ENCODE measurements around the gene ADCY5.
"Not testable (repeated sequence)": the region's sequence is repeated elsewhere in the genome, so short reads cannot be mapped to it uniquely, and the experiment has no call there.

Gene ADCY5

DNA sequence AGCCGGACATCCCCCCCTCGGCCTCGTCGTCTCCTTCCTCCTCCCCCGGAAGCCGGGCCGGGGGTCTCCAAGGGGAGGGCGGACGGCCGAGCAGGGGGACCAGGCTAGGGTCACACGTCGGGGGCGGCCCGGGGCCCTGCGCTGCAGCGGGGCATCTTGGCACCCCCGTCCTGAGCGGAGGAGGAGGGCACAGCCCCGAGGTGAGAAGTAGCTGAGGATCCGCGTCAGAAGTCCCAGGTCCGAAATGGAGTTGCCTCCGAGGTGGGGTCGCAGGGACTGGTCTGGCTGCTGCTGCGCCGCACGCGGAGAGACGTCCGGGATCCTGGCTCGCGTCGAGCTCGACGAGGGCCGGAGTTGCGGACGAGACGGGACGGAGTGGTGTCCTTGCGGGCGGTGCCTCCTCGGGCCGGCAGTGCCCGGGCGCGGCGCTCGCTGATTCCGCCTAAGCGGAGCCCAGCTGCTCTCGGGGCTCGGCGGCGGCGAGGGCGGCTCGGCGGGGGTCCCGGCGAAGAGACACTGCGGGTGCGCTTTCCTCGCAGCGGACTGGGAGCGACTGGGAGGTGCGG, at the start of gene ADCY5:
Gene ADCY5, minus strand, starts transcription at position 555 of the 566 bp plus-strand sequence. Its CDS starts 545 bp downstream, at position 10.
- H3K4me1 ChIP-seq (ENCODE audit: control insufficient read depth, insufficient read depth, low read length): peaks cover 40% of the 10 kb centered on the region
- peak within 1 kb of the TSS; percentile 78 to 81 for H3K9ac ChIP-seq (ENCODE audit: low read length in 2 of 2)
- no peaks in the 10 kb centered on the region for H3K27me3 ChIP-seq (ENCODE audit: control insufficient read depth in 1 of 2, insufficient read depth in 2 of 2, low read length in 2 of 2)
- no peaks in the 10 kb centered on the region for H3K36me3 ChIP-seq (ENCODE audit: control insufficient read depth in 2 of 2, insufficient read depth in 2 of 2, low read length in 2 of 2)
- H3K27ac ChIP-seq (ENCODE audit: low read length): peak within 1 kb of the TSS; percentile 87
- peak within 1 kb of the TSS; percentile 76 to 86 for H3K4me3 ChIP-seq (ENCODE audit: low read length in 2 of 2)
- no peaks in the 10 kb centered on the region for H3K9me3 ChIP-seq (ENCODE audit: control insufficient read depth in 2 of 2, low read length in 2 of 2)

DNA sequence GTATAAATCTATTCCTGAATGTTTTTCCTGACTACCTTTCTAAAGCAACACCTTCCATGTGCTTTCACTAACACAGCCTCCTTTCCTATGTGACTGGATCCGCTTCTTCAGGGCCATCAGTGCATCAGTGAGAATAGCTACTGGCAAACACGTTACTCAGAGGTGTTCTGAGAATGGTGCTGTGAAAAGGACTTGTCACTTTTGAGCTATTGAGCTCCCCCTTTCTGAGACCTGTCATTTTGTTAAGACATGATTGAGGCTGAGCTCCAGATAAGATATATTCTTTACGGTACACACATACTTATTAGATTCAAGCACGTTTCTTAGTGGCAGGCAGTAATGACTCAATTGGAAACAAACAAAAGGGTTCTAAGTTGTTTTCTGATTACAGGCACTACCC, 45.0 kb upstream of the ADCY5 start:
- Histone ChIP-seq H3K36me3 (ENCODE audit: control insufficient read depth in 2 of 2, insufficient read depth in 2 of 2, low read length in 2 of 2) (peaks cover 3 to 6% of the 10 kb centered on the region in 2 donors), H3K4me3 (ENCODE audit: low read length in 2 of 2) (no peak overlapping the region), H3K9me3 (ENCODE audit: control insufficient read depth in 2 of 2, low read length in 2 of 2) (no peaks in the 10 kb centered on the region), H3K27ac (ENCODE audit: low read length) (peak overlapping the region; percentile 12), H3K9ac (ENCODE audit: low read length in 2 of 2) (no peak overlapping the region), H3K27me3 (ENCODE audit: control insufficient read depth in 1 of 2, insufficient read depth in 2 of 2, low read length in 2 of 2) (no peaks in the 10 kb centered on the region), H3K4me1 (ENCODE audit: control insufficient read depth, insufficient read depth, low read length) (peaks cover 29% of the 10 kb centered on the region)

DNA sequence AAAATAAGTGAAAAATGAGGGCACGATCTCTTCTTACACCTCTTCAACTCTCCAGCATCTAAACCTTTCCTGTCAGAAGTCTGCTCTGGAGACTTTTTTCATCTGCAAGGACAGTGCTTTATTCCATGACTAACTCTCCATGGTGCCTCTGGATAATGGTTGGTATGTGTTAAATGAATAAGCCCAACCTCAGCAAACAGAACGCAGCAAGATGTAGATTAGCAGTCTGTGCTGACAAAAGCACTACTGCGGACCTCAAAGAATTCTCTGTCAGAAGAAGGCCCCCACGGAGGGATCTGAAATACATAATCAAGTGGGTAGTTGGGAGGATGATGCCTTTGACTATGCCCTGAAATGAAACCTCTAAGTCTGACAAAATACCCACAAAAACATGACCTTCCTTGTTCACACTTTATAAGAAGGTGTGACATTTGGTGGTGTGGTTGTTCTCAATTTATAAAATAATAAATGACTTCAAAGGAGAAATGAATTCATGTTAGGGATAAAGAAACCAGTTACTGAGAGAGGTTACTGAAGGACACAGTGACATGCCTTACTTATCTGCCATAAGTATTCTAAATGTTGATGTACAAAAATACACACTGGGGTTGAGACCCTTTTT, 43.2 kb upstream of the ADCY5 start:
- Histone ChIP-seq H3K36me3 (ENCODE audit: control insufficient read depth in 2 of 2, insufficient read depth in 2 of 2, low read length in 2 of 2) (peaks cover 3 to 4% of the 10 kb centered on the region in 2 donors), H3K27ac (ENCODE audit: low read length) (peak overlapping the region; percentile 42), H3K9ac (ENCODE audit: low read length in 2 of 2) (no peak overlapping the region), H3K4me3 (ENCODE audit: low read length in 2 of 2) (no peak overlapping the region), H3K27me3 (ENCODE audit: control insufficient read depth in 1 of 2, insufficient read depth in 2 of 2, low read length in 2 of 2) (no peaks in the 10 kb centered on the region), H3K4me1 (ENCODE audit: control insufficient read depth, insufficient read depth, low read length) (peaks cover 16% of the 10 kb centered on the region), H3K9me3 (ENCODE audit: control insufficient read depth in 2 of 2, low read length in 2 of 2) (no peaks in the 10 kb centered on the region)

DNA sequence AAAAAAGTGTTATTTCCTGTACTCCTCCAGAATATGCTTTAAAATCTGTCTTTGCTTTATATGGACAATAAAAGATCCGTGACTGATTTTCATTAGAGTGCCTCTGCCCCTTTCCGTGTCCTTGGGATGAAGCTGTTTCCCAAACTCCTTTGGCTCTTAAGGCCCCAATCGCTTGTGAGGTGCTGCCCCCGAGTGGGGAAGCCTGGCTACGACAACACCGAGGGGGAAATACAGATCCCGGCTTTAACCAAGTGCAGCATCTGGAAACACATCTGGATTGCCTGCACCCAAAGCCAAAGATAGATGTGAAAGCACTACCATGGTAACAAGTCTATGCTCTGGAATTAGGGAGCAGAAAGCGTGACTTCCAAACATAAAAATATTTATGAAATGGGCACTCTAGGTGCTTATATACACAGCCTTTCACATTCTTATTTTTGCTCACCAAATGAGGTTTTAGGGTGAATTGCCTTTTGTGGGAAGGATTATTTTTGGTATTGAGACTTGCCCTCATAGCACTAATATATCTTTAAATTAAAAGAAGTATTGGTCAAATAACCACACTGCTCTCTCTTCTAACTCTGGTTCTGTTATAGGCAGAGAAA, 40.6 kb upstream of the ADCY5 start:
- Histone ChIP-seq H3K27ac (ENCODE audit: low read length) (peak overlapping the region; percentile 71), H3K27me3 (ENCODE audit: control insufficient read depth in 1 of 2, insufficient read depth in 2 of 2, low read length in 2 of 2) (no peaks in the 10 kb centered on the region), H3K9me3 (ENCODE audit: control insufficient read depth in 2 of 2, low read length in 2 of 2) (no peaks in the 10 kb centered on the region), H3K4me1 (ENCODE audit: control insufficient read depth, insufficient read depth, low read length) (peaks cover 12% of the 10 kb centered on the region), H3K9ac (ENCODE audit: low read length in 2 of 2) (no peak overlapping the region), H3K36me3 (ENCODE audit: control insufficient read depth in 2 of 2, insufficient read depth in 2 of 2, low read length in 2 of 2) (peaks cover 3% of the 10 kb centered on the region in 2 donors), H3K4me3 (ENCODE audit: low read length in 2 of 2) (peak overlapping the region in 1 of 2 donors; percentile 35)

GRCh38 chr3:123488645-123489347, 39.9 kb upstream of the ADCY5 start:
- Histone ChIP-seq H3K4me1 (ENCODE audit: control insufficient read depth, insufficient read depth, low read length) (peaks cover 12% of the 10 kb centered on the region), H3K9ac (ENCODE audit: low read length in 2 of 2) (peak overlapping the region in 1 of 2 donors; percentile 21), H3K9me3 (ENCODE audit: control insufficient read depth in 2 of 2, low read length in 2 of 2) (no peaks in the 10 kb centered on the region), H3K4me3 (ENCODE audit: low read length in 2 of 2) (peak overlapping the region in 1 of 2 donors; percentile 35), H3K27ac (ENCODE audit: low read length) (peak overlapping the region; percentile 71), H3K36me3 (ENCODE audit: control insufficient read depth in 2 of 2, insufficient read depth in 2 of 2, low read length in 2 of 2) (peaks cover 3% of the 10 kb centered on the region in 2 donors), H3K27me3 (ENCODE audit: control insufficient read depth in 1 of 2, insufficient read depth in 2 of 2, low read length in 2 of 2) (no peaks in the 10 kb centered on the region)

DNA sequence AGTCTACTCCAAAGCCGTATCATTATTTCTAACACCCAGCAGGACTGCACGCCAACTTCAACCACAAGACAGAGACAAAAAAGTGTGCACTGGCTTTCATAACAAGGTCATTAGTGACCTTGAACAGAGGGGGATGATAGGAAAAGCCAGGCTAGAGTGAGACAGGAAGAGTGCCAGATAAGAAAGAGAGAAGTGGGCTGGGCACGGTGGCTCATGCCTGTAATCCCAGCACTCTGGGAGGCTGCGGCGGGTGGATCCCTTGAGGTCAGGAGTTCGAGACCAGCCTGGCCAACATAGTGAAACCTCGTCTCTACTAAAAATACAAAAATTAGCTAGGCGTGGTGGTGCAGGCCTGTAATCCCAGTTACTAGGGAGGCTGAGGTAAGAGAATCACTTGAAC, 38.2 kb upstream of the ADCY5 start:
- not testable (repeated sequence) for H3K27ac ChIP-seq (ENCODE audit: low read length); H3K4me3 ChIP-seq (ENCODE audit: low read length in 2 of 2); H3K9me3 ChIP-seq (ENCODE audit: control insufficient read depth in 2 of 2, low read length in 2 of 2); H3K27me3 ChIP-seq (ENCODE audit: control insufficient read depth in 1 of 2, insufficient read depth in 2 of 2, low read length in 2 of 2); H3K9ac ChIP-seq (ENCODE audit: low read length in 2 of 2); H3K36me3 ChIP-seq (ENCODE audit: control insufficient read depth in 2 of 2, insufficient read depth in 2 of 2, low read length in 2 of 2)
- peaks cover 12% of the 10 kb centered on the region for H3K4me1 ChIP-seq (ENCODE audit: control insufficient read depth, insufficient read depth, low read length)

DNA sequence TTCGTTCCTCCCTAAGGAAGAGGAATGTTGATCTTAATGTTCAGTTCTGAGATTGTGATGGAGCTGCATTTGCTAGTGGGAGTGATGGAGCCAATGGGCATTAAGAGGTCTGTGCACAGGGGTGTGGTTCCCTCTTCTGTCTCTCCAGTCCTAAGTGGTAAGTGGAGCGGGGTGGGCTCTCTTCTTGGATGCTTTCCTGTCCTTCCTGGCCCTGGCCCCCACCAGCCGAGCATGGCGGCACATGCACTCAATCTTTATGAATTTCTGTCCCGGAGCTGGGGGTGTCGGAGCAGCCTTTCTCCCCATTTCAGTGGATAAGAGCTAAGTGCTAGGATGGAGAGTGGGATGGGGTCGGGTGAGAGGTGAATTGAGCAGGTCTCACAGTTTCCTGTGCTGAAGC, 37.6 kb upstream of the ADCY5 start:
- H3K27ac ChIP-seq (ENCODE audit: low read length): no peak overlapping the region
- H3K9ac ChIP-seq (ENCODE audit: low read length in 2 of 2): no peak overlapping the region
- peaks cover 3% of the 10 kb centered on the region in 2 donors for H3K36me3 ChIP-seq (ENCODE audit: control insufficient read depth in 2 of 2, insufficient read depth in 2 of 2, low read length in 2 of 2)
- no peaks in the 10 kb centered on the region for H3K27me3 ChIP-seq (ENCODE audit: control insufficient read depth in 1 of 2, insufficient read depth in 2 of 2, low read length in 2 of 2)
- H3K4me3 ChIP-seq (ENCODE audit: low read length in 2 of 2): no peak overlapping the region
- H3K4me1 ChIP-seq (ENCODE audit: control insufficient read depth, insufficient read depth, low read length): peaks cover 12% of the 10 kb centered on the region
- no peaks in the 10 kb centered on the region for H3K9me3 ChIP-seq (ENCODE audit: control insufficient read depth in 2 of 2, low read length in 2 of 2)

GRCh38 chr3:123485551-123485950, 36.7 kb upstream of the ADCY5 start:
- H3K9me3 ChIP-seq (ENCODE audit: control insufficient read depth in 2 of 2, low read length in 2 of 2): no peaks in the 10 kb centered on the region
- peaks cover 12% of the 10 kb centered on the region for H3K4me1 ChIP-seq (ENCODE audit: control insufficient read depth, insufficient read depth, low read length)
- peaks cover 1 to 2% of the 10 kb centered on the region in 2 donors for H3K36me3 ChIP-seq (ENCODE audit: control insufficient read depth in 2 of 2, insufficient read depth in 2 of 2, low read length in 2 of 2)
- H3K9ac ChIP-seq (ENCODE audit: low read length in 2 of 2): no peak overlapping the region
- no peaks in the 10 kb centered on the region for H3K27me3 ChIP-seq (ENCODE audit: control insufficient read depth in 1 of 2, insufficient read depth in 2 of 2, low read length in 2 of 2)
- no peak overlapping the region for H3K27ac ChIP-seq (ENCODE audit: low read length)
- no peak overlapping the region for H3K4me3 ChIP-seq (ENCODE audit: low read length in 2 of 2)

GRCh38 chr3:123483146-123483545, 34.3 kb upstream of the ADCY5 start:
- Histone ChIP-seq H3K4me3 (ENCODE audit: low read length in 2 of 2) (no peak overlapping the region), H3K27ac (ENCODE audit: low read length) (no peak overlapping the region), H3K9me3 (ENCODE audit: control insufficient read depth in 2 of 2, low read length in 2 of 2) (no peaks in the 10 kb centered on the region), H3K27me3 (ENCODE audit: control insufficient read depth in 1 of 2, insufficient read depth in 2 of 2, low read length in 2 of 2) (no peaks in the 10 kb centered on the region), H3K36me3 (ENCODE audit: control insufficient read depth in 2 of 2, insufficient read depth in 2 of 2, low read length in 2 of 2) (no peaks in the 10 kb centered on the region), H3K4me1 (ENCODE audit: control insufficient read depth, insufficient read depth, low read length) (no peaks in the 10 kb centered on the region), H3K9ac (ENCODE audit: low read length in 2 of 2) (no peak overlapping the region)

DNA sequence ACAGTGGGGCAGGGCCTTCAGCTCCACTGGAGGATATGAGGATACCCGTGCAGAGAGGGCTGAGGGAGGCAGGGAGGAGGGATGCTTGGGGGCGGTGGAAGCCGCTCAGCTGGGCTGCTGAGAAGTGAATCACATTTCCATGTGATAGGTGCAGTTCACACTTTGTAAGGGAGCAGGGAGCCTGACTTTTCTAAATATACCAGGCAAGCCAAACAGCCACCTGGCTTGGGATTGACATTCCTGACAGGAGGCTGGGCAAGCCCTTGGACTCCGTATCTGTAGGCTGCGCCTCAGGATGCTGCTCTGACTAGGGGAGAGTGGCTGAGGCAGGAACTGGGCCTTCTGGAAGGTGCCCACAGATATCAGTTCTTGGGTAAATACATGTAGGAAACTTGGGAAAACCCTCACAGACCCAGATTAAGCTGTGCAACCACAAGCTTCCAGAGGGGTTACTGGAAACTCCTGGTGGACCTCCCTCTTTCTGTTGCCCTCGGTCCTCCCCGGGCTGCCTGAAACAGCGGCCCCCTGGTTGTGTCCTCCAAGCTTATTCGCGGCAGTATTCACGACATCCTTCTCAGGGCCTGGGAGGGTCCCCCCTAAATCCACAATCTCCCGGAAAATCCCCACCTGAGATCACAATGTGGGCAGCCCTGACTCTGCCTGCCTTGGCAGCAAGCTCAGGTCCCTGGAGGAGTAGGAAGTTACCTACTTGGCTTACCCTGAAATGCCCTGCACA, 33.0 kb upstream of the ADCY5 start:
- H3K4me3 ChIP-seq (ENCODE audit: low read length in 2 of 2): no peak overlapping the region
- no peaks in the 10 kb centered on the region for H3K4me1 ChIP-seq (ENCODE audit: control insufficient read depth, insufficient read depth, low read length)
- H3K9me3 ChIP-seq (ENCODE audit: control insufficient read depth in 2 of 2, low read length in 2 of 2): no peaks in the 10 kb centered on the region
- H3K27me3 ChIP-seq (ENCODE audit: control insufficient read depth in 1 of 2, insufficient read depth in 2 of 2, low read length in 2 of 2): no peaks in the 10 kb centered on the region
- no peak overlapping the region for H3K9ac ChIP-seq (ENCODE audit: low read length in 2 of 2)
- no peak overlapping the region for H3K27ac ChIP-seq (ENCODE audit: low read length)
- no peaks in the 10 kb centered on the region for H3K36me3 ChIP-seq (ENCODE audit: control insufficient read depth in 2 of 2, insufficient read depth in 2 of 2, low read length in 2 of 2)

Measured in stomach smooth muscle (tissue), 2 donors.